ENCODE measurements around the gene ARIH2. TPM values are rescaled to one million over a fixed set of nuclear protein-coding genes. Genes with fewer than 3 reads are reported as not detected.

Gene ARIH2
- total RNA-seq, 1 donor from 2014 or later: 124 TPM

DNA sequence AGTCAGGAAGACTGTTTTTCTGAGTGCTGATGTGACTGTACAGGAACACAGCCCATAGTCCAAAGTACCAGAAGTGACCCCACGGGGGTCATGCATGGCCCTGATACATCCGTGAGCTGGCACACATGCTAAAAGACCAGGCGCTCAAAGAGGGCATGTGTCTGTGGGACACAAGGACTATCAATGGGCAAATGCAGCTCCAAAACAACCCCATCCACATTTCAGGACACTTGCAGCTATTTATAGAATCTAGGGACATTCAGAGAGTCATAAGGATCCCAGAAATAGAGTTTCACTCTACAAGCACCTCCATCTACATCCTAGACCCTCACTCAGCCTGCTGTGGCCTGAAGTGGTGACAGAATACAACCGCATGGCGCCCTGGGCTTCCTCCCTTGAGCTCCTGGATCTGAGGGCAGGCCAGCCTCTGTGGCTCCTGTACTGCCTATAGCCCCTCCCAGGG is 37.0 kb upstream of the ARIH2 start:
- no peak overlapping the region for H3K4me3 ChIP-seq (ENCODE audit: low read depth, low read length)
- H3K36me3 ChIP-seq (ENCODE audit: control insufficient read depth, insufficient read depth, low read length): no peaks in the 10 kb centered on the region
- FAIRE-seq: no peak
- H3K27me3 ChIP-seq (ENCODE audit: control insufficient read depth, insufficient read depth, low read length): no peaks in the 10 kb centered on the region
- DNase-seq (ENCODE audit: low read depth): no peak
- TF ChIP-seq CTCF (IDR thresholded peaks at IDR 0.05; ENCODE audit: insufficient read depth, low read length, severe bottlenecking): no peak

- Histone ChIP-seq H3K27me3 (ENCODE audit: control insufficient read depth, insufficient read depth, low read length) (no peaks in the 10 kb centered on the region), H3K4me3 (ENCODE audit: low read depth, low read length) (no peak overlapping the region), H3K36me3 (ENCODE audit: control insufficient read depth, insufficient read depth, low read length) (no peaks in the 10 kb centered on the region)
- DNase-seq (ENCODE audit: low read depth): no peak
- TF ChIP-seq CTCF (IDR thresholded peaks at IDR 0.05; ENCODE audit: insufficient read depth, low read length, severe bottlenecking): no peak
- no peak for FAIRE-seq
Observed at GRCh38 chr3:48885753-48886152, 32.9 kb upstream of the ARIH2 start.

DNA sequence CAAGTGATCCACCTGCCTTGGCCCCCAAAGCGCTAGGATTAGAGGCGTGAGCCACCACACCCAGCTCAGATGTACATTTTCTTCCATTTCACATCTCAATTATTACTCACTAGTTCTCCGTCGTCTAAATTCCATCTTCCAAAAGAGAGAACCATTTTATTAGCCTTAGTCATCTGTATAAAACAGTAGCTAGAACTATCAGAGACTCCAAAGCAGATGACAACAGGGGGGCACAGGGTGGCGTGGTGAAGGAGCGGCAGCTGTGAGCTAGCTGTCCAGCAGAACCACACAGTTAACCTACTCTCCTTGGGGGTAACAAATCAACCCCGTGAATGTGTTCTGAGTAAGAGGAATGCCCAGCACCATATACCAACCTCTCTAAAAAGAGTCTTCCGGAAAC is 27.0 kb upstream of the ARIH2 start:
- no peak for DNase-seq (ENCODE audit: low read depth)
- H3K27me3 ChIP-seq (ENCODE audit: control insufficient read depth, insufficient read depth, low read length): no peaks in the 10 kb centered on the region
- no peak for TF ChIP-seq CTCF (IDR thresholded peaks at IDR 0.05; ENCODE audit: insufficient read depth, low read length, severe bottlenecking)
- no peak for FAIRE-seq
- no peak overlapping the region for H3K4me3 ChIP-seq (ENCODE audit: low read depth, low read length)
- H3K36me3 ChIP-seq (ENCODE audit: control insufficient read depth, insufficient read depth, low read length): peaks cover 1% of the 10 kb centered on the region

DNA sequence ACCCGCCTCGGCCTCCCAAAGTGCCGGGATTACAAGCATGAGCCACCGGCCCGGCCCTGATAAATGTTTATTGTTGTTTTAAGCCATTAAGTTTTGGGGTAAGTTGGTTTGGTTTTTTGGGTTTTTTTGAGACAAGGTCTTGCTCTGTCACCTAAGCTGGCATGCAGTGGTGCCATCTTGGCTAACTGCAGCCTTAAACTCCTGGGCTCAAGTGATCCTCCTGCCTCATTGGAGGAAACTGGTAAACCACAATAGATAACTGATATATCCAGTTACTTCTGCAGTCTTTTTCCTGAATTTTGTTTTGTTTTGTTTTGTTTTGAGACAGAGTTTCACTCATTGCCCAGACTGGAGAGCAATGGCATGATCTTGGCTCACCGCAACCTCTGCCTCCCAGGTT is 24.1 kb upstream of the ARIH2 start:
- no peak for TF ChIP-seq CTCF (IDR thresholded peaks at IDR 0.05; ENCODE audit: insufficient read depth, low read length, severe bottlenecking)
- DNase-seq (ENCODE audit: low read depth): no peak
- no peaks in the 10 kb centered on the region for H3K27me3 ChIP-seq (ENCODE audit: control insufficient read depth, insufficient read depth, low read length)
- no peak for FAIRE-seq
- no peak overlapping the region for H3K4me3 ChIP-seq (ENCODE audit: low read depth, low read length)
- H3K36me3 ChIP-seq (ENCODE audit: control insufficient read depth, insufficient read depth, low read length): peaks cover 1% of the 10 kb centered on the region

DNA sequence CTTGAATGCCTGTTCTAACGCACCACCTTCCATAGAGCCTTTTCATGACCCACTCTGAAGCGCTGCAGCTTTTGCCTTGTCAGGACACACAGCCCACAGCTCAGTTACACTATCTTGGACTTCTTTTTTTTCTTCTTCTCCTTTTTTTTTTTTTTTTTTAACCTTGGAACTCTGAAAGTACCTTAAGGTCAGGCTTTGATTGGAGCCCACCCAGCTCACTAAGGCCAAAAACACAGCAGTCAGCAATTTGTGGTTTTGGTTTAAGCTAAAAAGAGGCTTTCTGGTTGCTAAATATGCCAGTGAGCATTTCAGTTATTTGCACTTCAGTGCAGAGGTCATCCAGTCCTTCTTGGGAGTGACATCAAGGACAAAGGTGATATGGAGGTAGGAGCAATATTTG is 21.7 kb upstream of the ARIH2 start:
- no peak for TF ChIP-seq CTCF (IDR thresholded peaks at IDR 0.05; ENCODE audit: insufficient read depth, low read length, severe bottlenecking)

More for the DNA sequence above, 21.7 kb upstream of the ARIH2 start:
- Histone ChIP-seq H3K27me3 (ENCODE audit: control insufficient read depth, insufficient read depth, low read length) (no peaks in the 10 kb centered on the region), H3K4me3 (ENCODE audit: low read depth, low read length) (no peak overlapping the region), H3K36me3 (ENCODE audit: control insufficient read depth, insufficient read depth, low read length) (no peaks in the 10 kb centered on the region)
- FAIRE-seq: no peak
- no peak for DNase-seq (ENCODE audit: low read depth)
